ENCODE measurements around the gene RNU7-1. TPM values are rescaled to one million over a fixed set of nuclear protein-coding genes. Genes with fewer than 3 reads are reported as not detected.
A peak's percentile ranks its signal among the peaks of the same experiment; 100 is the strongest.

Gene RNU7-1
- total and polyA plus RNA-seq, 10 donors: not detected

- H3K9me3 ChIP-seq: no peaks in the 10 kb centered on the region
- H3K36me3 ChIP-seq: peaks cover 0 to 68% (median 51%) of the 10 kb centered on the region in 6 donors
- TF ChIP-seq, protein P1, sequence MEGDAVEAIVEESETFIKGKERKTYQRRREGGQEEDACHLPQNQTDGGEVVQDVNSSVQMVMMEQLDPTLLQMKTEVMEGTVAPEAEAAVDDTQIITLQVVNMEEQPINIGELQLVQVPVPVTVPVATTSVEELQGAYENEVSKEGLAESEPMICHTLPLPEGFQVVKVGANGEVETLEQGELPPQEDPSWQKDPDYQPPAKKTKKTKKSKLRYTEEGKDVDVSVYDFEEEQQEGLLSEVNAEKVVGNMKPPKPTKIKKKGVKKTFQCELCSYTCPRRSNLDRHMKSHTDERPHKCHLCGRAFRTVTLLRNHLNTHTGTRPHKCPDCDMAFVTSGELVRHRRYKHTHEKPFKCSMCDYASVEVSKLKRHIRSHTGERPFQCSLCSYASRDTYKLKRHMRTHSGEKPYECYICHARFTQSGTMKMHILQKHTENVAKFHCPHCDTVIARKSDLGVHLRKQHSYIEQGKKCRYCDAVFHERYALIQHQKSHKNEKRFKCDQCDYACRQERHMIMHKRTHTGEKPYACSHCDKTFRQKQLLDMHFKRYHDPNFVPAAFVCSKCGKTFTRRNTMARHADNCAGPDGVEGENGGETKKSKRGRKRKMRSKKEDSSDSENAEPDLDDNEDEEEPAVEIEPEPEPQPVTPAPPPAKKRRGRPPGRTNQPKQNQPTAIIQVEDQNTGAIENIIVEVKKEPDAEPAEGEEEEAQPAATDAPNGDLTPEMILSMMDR (IDR thresholded peaks at IDR 0.05 in 8 of 11, conservative IDR thresholded peaks at IDR 0.05 in 3 of 11): peak in 6 of 11 experiments; percentile 12 to 55 (median 28)
- TF ChIP-seq POLR2A (IDR thresholded peaks at IDR 0.05) (no peak), POLR2AphosphoS5 (IDR thresholded peaks at IDR 0.05) (peak in 2 of 3 donors; percentile 53 to 76)
- WGBS, 5 donors: 61 to 70% (median 64%) methylated on average over 13 of the region's 13 CpGs
- peak; percentile 85 for DNase-seq
- peak overlapping the region; percentile 80 to 99 (median 93) for H3K27ac ChIP-seq
- intact Hi-C loops (cut with DNase I; ENCODE audit: low total_unique reads): loop anchor here (10.0 kb wide), 1 partner anchor 96 kb away; the partner anchor contains the start of gene TPI1
- H3K4me3 ChIP-seq: peak overlapping the region in 3 of 8 donors; percentile 17 to 97 (median 30)
- H3K27me3 ChIP-seq (replicated peaks in 1 of 7): no peaks in the 10 kb centered on the region
- H3K4me1 ChIP-seq: peaks cover 73 to 100% (median 90%) of the 10 kb centered on the region in 6 donors
These were observed 17.1 kb downstream of the RNU7-1 start for GRCh38 chr12:6960593-6961277.

GRCh38 chr12:6961278-6961694 is 17.7 kb downstream of the RNU7-1 start:
- TF ChIP-seq, protein P1 (IDR thresholded peaks at IDR 0.05 in 8 of 11, conservative IDR thresholded peaks at IDR 0.05 in 3 of 11): no peak
- peak; percentile 71 to 87 (median 76) for TF ChIP-seq POLR2AphosphoS5 (IDR thresholded peaks at IDR 0.05)
- 19 to 31% (median 23%) methylated on average over 23 to 24 of the region's 24 CpGs for WGBS, 5 donors
- peak; percentile 95 for DNase-seq
- peaks cover 0 to 68% (median 51%) of the 10 kb centered on the region in 6 donors for H3K36me3 ChIP-seq
- H3K9me3 ChIP-seq: no peaks in the 10 kb centered on the region
- peak overlapping the region; percentile 80 to 99 (median 93) for H3K27ac ChIP-seq
- intact Hi-C loops (cut with DNase I; ENCODE audit: low total_unique reads): loop anchor here (10.0 kb wide), 1 partner anchor 96 kb away; the partner anchor contains the start of gene TPI1
- H3K4me1 ChIP-seq: peaks cover 68 to 96% (median 84%) of the 10 kb centered on the region in 6 donors
- no peaks in the 10 kb centered on the region for H3K27me3 ChIP-seq (replicated peaks in 1 of 7)
- H3K4me3 ChIP-seq: peak overlapping the region in 2 of 8 donors; percentile 17 to 97

- H3K4me1 ChIP-seq: peaks cover 63 to 91% (median 79%) of the 10 kb centered on the region in 6 donors
- no peaks in the 10 kb centered on the region for H3K27me3 ChIP-seq (replicated peaks in 1 of 7)
- peak overlapping the region in 2 of 8 donors; percentile 17 to 97 for H3K4me3 ChIP-seq
- TF ChIP-seq, protein P1 (IDR thresholded peaks at IDR 0.05 in 8 of 11, conservative IDR thresholded peaks at IDR 0.05 in 3 of 11): peak in 8 of 11 experiments; percentile 13 to 56 (median 34)
- TF ChIP-seq POLR2AphosphoS5 (IDR thresholded peaks at IDR 0.05): peak; percentile 37 to 62 (median 48)
- TF ChIP-seq POLR2A (IDR thresholded peaks at IDR 0.05): no peak
- peak; percentile 91 for DNase-seq
- intact Hi-C loops (cut with DNase I; ENCODE audit: low total_unique reads): loop anchor here (10.0 kb wide), 1 partner anchor 97 kb away; the partner anchor contains the start of gene TPI1
- H3K36me3 ChIP-seq: peaks cover 0 to 68% (median 51%) of the 10 kb centered on the region in 6 donors
- H3K27ac ChIP-seq: peak overlapping the region; percentile 80 to 99 (median 93)
- no peaks in the 10 kb centered on the region for H3K9me3 ChIP-seq
- WGBS, 5 donors: 9 to 28% (median 15%) methylated on average over 16 of the region's 16 CpGs
These were observed 18.2 kb downstream of the RNU7-1 start for GRCh38 chr12:6961695-6962284.

Data from spleen (tissue), 11 donors.